Astrocyte of the spinal cord (primary cell): ENCODE results near the gene ABCA4.

Source experiments
- DNase-seq: peaks from one replicate; pipeline ENCODE4 v3.0.0; 2011; ENCODE audit warnings: low read depth, low spot score
- H3K4me3 ChIP-seq: 2 replicates; pipeline ENCODE4 v1.5.1; 2011; ENCODE audit warnings: low read depth, mild to moderate bottlenecking, low read length, moderate library complexity
- in situ Hi-C: cut with HindIII; loops from 2 replicates; pipeline ENCODE4 v1.10.0; 2017; ENCODE audit warnings: low sequenced_read_pairs
- TF ChIP-seq, protein P1 (sequence below): IDR thresholded peaks from 2 replicates; pipeline ENCODE4 v1.5.1; 2012; ENCODE audit warnings: low read depth, mild to moderate bottlenecking, low read length, inconsistent platforms

Gene ABCA4

DNA sequence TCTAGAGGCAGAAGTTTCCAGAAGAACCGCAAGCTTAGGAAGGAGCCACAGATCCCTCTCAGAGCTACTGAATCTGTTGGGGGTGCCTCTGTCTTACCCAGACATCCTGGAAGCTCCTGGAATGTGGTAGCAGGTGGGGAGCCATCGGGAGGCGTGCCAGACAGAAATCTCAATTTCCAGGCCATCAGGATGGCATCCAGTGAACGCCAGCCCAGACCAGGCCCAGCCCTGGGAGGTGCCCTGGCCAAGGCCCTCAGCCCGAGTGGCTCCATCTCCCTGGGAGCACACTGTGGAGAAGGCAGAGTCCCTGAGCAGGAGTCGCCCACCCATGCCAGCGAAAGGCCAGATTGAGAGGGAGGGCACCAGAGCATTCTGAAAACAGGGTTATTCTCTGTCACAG lies 2.5 kb downstream of the ABCA4 start:
- H3K4me3 ChIP-seq, result no peak overlapping the region
- TF ChIP-seq, protein P1, sequence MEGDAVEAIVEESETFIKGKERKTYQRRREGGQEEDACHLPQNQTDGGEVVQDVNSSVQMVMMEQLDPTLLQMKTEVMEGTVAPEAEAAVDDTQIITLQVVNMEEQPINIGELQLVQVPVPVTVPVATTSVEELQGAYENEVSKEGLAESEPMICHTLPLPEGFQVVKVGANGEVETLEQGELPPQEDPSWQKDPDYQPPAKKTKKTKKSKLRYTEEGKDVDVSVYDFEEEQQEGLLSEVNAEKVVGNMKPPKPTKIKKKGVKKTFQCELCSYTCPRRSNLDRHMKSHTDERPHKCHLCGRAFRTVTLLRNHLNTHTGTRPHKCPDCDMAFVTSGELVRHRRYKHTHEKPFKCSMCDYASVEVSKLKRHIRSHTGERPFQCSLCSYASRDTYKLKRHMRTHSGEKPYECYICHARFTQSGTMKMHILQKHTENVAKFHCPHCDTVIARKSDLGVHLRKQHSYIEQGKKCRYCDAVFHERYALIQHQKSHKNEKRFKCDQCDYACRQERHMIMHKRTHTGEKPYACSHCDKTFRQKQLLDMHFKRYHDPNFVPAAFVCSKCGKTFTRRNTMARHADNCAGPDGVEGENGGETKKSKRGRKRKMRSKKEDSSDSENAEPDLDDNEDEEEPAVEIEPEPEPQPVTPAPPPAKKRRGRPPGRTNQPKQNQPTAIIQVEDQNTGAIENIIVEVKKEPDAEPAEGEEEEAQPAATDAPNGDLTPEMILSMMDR, result no peak
- DNase-seq, result no peak
- in situ Hi-C loops, result no loop called here

DNA sequence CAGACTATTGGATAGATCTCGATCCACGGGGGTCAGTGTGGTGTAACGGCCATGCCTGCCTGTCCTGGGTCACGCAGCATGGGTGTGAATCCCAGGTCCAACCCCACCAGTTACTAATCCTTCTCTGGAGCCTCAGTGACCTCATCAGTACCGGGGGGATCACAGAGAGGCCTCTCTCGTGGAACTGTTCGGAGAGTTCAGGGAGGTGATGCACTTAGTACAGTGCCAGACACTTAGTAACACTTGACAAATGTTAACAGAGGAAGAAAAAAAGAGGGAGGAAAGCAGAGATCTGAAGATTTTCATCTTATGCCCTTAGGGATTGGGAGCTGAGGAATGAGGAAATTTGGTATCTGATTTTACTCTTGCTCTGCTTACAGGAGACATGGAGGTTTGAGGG lies 2.9 kb downstream of the ABCA4 start:
- no peak for DNase-seq
- TF ChIP-seq, protein P1, result no peak
- in situ Hi-C loops, result no loop called here
- no peak overlapping the region for H3K4me3 ChIP-seq

DNA sequence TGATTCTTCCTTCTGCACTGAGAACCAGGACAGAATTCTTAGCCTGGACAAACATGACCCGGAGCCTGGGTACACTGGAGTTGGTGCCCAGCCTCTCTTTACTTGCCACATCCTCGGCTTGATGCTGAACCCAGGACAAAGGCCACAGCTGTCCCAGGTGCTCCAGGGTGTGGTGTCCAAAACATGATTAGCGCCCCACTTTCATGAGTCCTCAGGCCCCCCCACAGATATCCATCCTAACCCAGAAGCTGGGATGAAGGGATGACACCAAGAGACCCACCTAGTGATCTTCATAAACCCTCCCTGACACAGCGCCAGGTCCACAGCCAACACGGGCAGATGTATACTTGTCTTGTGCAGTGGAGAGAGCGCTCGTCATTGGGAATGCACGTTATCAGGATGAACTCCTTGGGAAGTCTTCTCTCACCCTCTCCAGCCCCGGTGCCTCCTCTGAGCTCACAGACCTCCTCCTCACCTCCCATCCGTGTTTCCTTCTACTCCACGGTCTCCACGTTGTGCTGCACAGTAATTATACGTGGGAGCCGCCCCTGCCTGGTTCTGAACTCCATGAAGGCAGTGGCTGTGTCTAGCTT lies 3.6 kb downstream of the ABCA4 start:
- no peak for DNase-seq
- TF ChIP-seq, protein P1, result no peak
- H3K4me3 ChIP-seq, result no peak overlapping the region
- in situ Hi-C loops, result no loop called here

DNA sequence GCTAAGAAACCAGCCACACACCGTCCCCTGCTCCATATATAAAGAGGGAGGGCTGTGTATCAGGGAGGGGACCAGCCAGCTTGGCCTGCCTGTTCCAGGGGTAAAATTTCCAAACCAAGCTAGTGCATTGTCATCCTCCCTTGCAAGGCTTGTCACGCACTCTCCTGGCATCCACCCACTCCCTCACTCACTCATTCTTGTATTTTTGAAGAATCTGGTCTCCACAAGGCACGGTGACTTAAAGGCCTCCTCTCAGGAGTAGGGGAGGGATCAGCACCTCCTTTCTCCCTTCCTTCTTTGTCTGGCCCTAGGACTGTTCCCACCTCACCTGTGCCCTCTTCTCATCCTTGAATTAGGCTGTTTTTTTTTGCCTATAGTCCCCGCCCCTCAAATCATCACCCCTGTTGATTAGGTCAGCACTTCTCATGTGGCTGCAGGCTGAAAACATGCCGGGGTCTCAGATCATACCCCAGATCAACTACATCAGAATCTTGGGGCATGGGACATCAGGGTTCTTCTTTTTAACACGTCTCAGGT lies 5.0 kb downstream of the ABCA4 start:
- in situ Hi-C loops, result no loop called here
- no peak overlapping the region for H3K4me3 ChIP-seq
- no peak for DNase-seq
- TF ChIP-seq, protein P1, result no peak

GRCh38 chr1:94115254-94115899 lies 5.6 kb downstream of the ABCA4 start:
- TF ChIP-seq, protein P1, result no peak
- in situ Hi-C loops, result no loop called here
- H3K4me3 ChIP-seq, result no peak overlapping the region
- no peak for DNase-seq

DNA sequence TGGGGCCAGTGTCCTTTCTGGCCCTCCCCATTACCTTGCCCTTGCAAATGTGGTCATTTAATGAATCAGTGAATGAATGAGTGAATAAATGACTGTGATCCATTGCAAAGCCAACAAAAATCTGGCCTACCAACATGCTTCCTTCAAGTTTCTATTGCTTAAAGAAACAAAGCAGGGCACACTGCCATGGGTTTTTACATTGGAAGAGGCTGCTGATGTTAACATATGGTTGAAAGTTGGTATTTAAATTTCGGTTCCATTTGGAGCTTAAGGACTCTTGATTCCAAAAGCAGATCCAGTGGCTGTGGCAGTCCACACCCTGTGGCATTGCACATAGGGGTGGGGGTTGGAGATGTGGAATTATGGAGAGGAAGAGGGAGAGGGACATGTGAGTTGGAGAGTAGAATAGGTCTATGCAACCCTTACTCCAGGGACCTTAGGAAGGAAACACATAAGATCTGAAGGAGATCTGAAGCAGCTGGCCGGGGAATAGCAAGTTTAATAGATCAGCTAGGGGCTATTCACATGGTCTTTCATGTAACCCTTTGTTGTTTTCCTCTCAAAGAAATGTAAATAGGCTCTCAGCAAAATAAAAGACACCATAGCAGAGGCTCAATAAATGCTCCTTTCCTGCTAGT lies 7.2 kb downstream of the ABCA4 start:
- DNase-seq, result no peak
- TF ChIP-seq, protein P1, result no peak
- H3K4me3 ChIP-seq, result no peak overlapping the region
- in situ Hi-C loops, result no loop called here
